Natural killer cell treated with Interleukin-12 subunit alpha and Interleukin-12 subunit beta and Interleukin-15 and Interleukin-18, amount 100 ng/mL, for 72 hours (primary cell): ENCODE measurements around the gene LDB2. TPM values are rescaled to one million over a fixed set of nuclear protein-coding genes. Genes with fewer than 3 reads are reported as not detected.

Source experiments
- ATAC-seq, 2 donors: fragments of 150-1000 bp; cut with Tn5 transposase in 1 of 2; sonication (Bioruptor Pico), chemical (Tn5 transposase) in 1 of 2; 2 replicates each; pipeline ENCODE4 v1.10.0; 2021
- DNase-seq: peaks from one replicate; pipeline ENCODE4 v3.0.0; 2022; ENCODE audit warnings: low spot score
- H3K27ac Mint-ChIP-seq, 2 donors: 1 replicate in 1 of 2; 2 replicates in 1 of 2; pipeline ENCODE4 v1.8.0; 2022; ENCODE audit warnings: mixed read lengths in 2 of 2, mild to moderate bottlenecking in 1 of 2, moderate library complexity in 1 of 2
- H3K27me3 Mint-ChIP-seq, 2 donors: 1 replicate in 1 of 2; 2 replicates in 1 of 2; pipeline ENCODE4 v1.8.0; 2022; ENCODE audit warnings: mixed read lengths in 2 of 2
- H3K36me3 Mint-ChIP-seq: one replicate; pipeline ENCODE4 v1.8.0; 2022; ENCODE audit warnings: mixed read lengths
- H3K4me1 Mint-ChIP-seq, 2 donors: 1 replicate in 1 of 2; 2 replicates in 1 of 2; pipeline ENCODE4 v1.8.0; 2022; ENCODE audit warnings: low read depth in 2 of 2, mixed read lengths in 2 of 2, mild to moderate bottlenecking in 1 of 2
- H3K4me3 Mint-ChIP-seq: one replicate; pipeline ENCODE4 v1.8.0; 2022; ENCODE audit warnings: mixed read lengths
- H3K9me3 Mint-ChIP-seq: 2 replicates; pipeline ENCODE4 v1.8.0; 2022; ENCODE audit warnings: mixed read lengths
- total RNA-seq, 2 donors: library from RNA; stranded (reverse); gene quantifications; one replicate each; pipeline ENCODE4 v1.2.3, GENCODE V29; 2022

The LDB2 gene
- total RNA-seq, 2 donors from 2014 or later: 0.64 to 1.4 TPM

GRCh38 chr4:16867827-16868226, 30.6 kb downstream of the LDB2 start:
- no peak for DNase-seq
- Mint-ChIP-seq H3K27ac (no peak overlapping the region), H3K36me3 (no peaks in the 10 kb centered on the region), H3K4me1 (no peaks in the 10 kb centered on the region), H3K9me3 (no peaks in the 10 kb centered on the region), H3K27me3 (no peaks in the 10 kb centered on the region), H3K4me3 (no peak overlapping the region)
- ATAC-seq: no peak

GRCh38 chr4:16866974-16867373, 31.5 kb downstream of the LDB2 start:
- Mint-ChIP-seq H3K4me1 (no peaks in the 10 kb centered on the region), H3K4me3 (no peak overlapping the region), H3K27ac (no peak overlapping the region), H3K9me3 (no peaks in the 10 kb centered on the region), H3K36me3 (no peaks in the 10 kb centered on the region), H3K27me3 (no peaks in the 10 kb centered on the region)
- DNase-seq (no peak), ATAC-seq (no peak)

GRCh38 chr4:16865897-16866283, 32.6 kb downstream of the LDB2 start:
- no peaks in the 10 kb centered on the region for H3K27me3 Mint-ChIP-seq
- H3K4me1 Mint-ChIP-seq: no peaks in the 10 kb centered on the region
- no peaks in the 10 kb centered on the region for H3K36me3 Mint-ChIP-seq
- H3K4me3 Mint-ChIP-seq: no peak overlapping the region
- DNase-seq (no peak), ATAC-seq (no peak)
- no peak overlapping the region for H3K27ac Mint-ChIP-seq
- H3K9me3 Mint-ChIP-seq: no peaks in the 10 kb centered on the region

GRCh38 chr4:16865209-16865896, 33.1 kb downstream of the LDB2 start:
- no peaks in the 10 kb centered on the region for H3K36me3 Mint-ChIP-seq
- no peak for ATAC-seq
- no peaks in the 10 kb centered on the region for H3K4me1 Mint-ChIP-seq
- no peak overlapping the region for H3K4me3 Mint-ChIP-seq
- no peaks in the 10 kb centered on the region for H3K27me3 Mint-ChIP-seq
- no peaks in the 10 kb centered on the region for H3K9me3 Mint-ChIP-seq
- H3K27ac Mint-ChIP-seq: no peak overlapping the region
- no peak for DNase-seq

- DNase-seq (no peak), ATAC-seq (no peak)
- Mint-ChIP-seq H3K36me3 (no peaks in the 10 kb centered on the region), H3K27ac (no peak overlapping the region), H3K27me3 (no peaks in the 10 kb centered on the region), H3K9me3 (no peaks in the 10 kb centered on the region), H3K4me3 (no peak overlapping the region), H3K4me1 (no peaks in the 10 kb centered on the region)
Observed at GRCh38 chr4:16864199-16864598, 34.2 kb downstream of the LDB2 start.

GRCh38 chr4:16862697-16863096, 35.7 kb downstream of the LDB2 start:
- Mint-ChIP-seq H3K4me3 (no peak overlapping the region), H3K36me3 (no peaks in the 10 kb centered on the region), H3K27me3 (no peaks in the 10 kb centered on the region), H3K9me3 (no peaks in the 10 kb centered on the region), H3K4me1 (no peaks in the 10 kb centered on the region), H3K27ac (no peak overlapping the region)
- ATAC-seq (no peak), DNase-seq (no peak)

- H3K36me3 Mint-ChIP-seq: no peaks in the 10 kb centered on the region
- no peaks in the 10 kb centered on the region for H3K9me3 Mint-ChIP-seq
- no peak overlapping the region for H3K27ac Mint-ChIP-seq
- no peak overlapping the region for H3K4me3 Mint-ChIP-seq
- no peaks in the 10 kb centered on the region for H3K4me1 Mint-ChIP-seq
- no peak for ATAC-seq
- H3K27me3 Mint-ChIP-seq: no peaks in the 10 kb centered on the region
- no peak for DNase-seq
Observed at GRCh38 chr4:16860516-16860915, 37.9 kb downstream of the LDB2 start.

GRCh38 chr4:16859031-16859430, 39.4 kb downstream of the LDB2 start:
- Mint-ChIP-seq H3K4me3 (no peak overlapping the region), H3K27me3 (no peaks in the 10 kb centered on the region), H3K4me1 (no peaks in the 10 kb centered on the region), H3K9me3 (no peaks in the 10 kb centered on the region), H3K27ac (no peak overlapping the region), H3K36me3 (no peaks in the 10 kb centered on the region)
- DNase-seq: no peak
- no peak for ATAC-seq

GRCh38 chr4:16858275-16858752, 40.1 kb downstream of the LDB2 start:
- no peaks in the 10 kb centered on the region for H3K27me3 Mint-ChIP-seq
- ATAC-seq (no peak), DNase-seq (no peak)
- H3K9me3 Mint-ChIP-seq: no peaks in the 10 kb centered on the region
- no peak overlapping the region for H3K4me3 Mint-ChIP-seq
- H3K36me3 Mint-ChIP-seq: no peaks in the 10 kb centered on the region
- H3K27ac Mint-ChIP-seq: no peak overlapping the region
- no peaks in the 10 kb centered on the region for H3K4me1 Mint-ChIP-seq

- Mint-ChIP-seq H3K27me3 (no peaks in the 10 kb centered on the region), H3K4me3 (no peak overlapping the region), H3K27ac (no peak overlapping the region), H3K36me3 (no peaks in the 10 kb centered on the region), H3K9me3 (no peaks in the 10 kb centered on the region), H3K4me1 (no peaks in the 10 kb centered on the region)
- no peak for ATAC-seq
- DNase-seq: no peak
Observed at GRCh38 chr4:16857425-16857824, 41.0 kb downstream of the LDB2 start.

GRCh38 chr4:16853640-16854039, 44.8 kb downstream of the LDB2 start:
- Mint-ChIP-seq H3K36me3 (no peaks in the 10 kb centered on the region), H3K9me3 (no peaks in the 10 kb centered on the region), H3K4me3 (no peak overlapping the region), H3K27ac (no peak overlapping the region), H3K4me1 (no peaks in the 10 kb centered on the region), H3K27me3 (no peaks in the 10 kb centered on the region)
- ATAC-seq: no peak
- DNase-seq: no peak

- Mint-ChIP-seq H3K36me3 (no peaks in the 10 kb centered on the region), H3K27ac (no peak overlapping the region), H3K9me3 (no peaks in the 10 kb centered on the region), H3K4me3 (no peak overlapping the region), H3K27me3 (no peaks in the 10 kb centered on the region), H3K4me1 (no peaks in the 10 kb centered on the region)
- DNase-seq (no peak), ATAC-seq (no peak)
Observed at GRCh38 chr4:16852644-16853043, 45.8 kb downstream of the LDB2 start.

GRCh38 chr4:16852228-16852627, 46.2 kb downstream of the LDB2 start:
- Mint-ChIP-seq H3K27me3 (no peaks in the 10 kb centered on the region), H3K27ac (no peak overlapping the region), H3K4me3 (no peak overlapping the region), H3K36me3 (no peaks in the 10 kb centered on the region), H3K4me1 (no peaks in the 10 kb centered on the region), H3K9me3 (no peaks in the 10 kb centered on the region)
- DNase-seq: no peak
- no peak for ATAC-seq

GRCh38 chr4:16846540-16847117, 51.8 kb downstream of the LDB2 start:
- H3K4me3 Mint-ChIP-seq: no peak overlapping the region
- H3K9me3 Mint-ChIP-seq: no peaks in the 10 kb centered on the region
- no peaks in the 10 kb centered on the region for H3K4me1 Mint-ChIP-seq
- no peaks in the 10 kb centered on the region for H3K36me3 Mint-ChIP-seq
- DNase-seq (no peak), ATAC-seq (no peak)
- H3K27ac Mint-ChIP-seq: no peak overlapping the region
- no peaks in the 10 kb centered on the region for H3K27me3 Mint-ChIP-seq
